ENCODE measurements around the gene MAPKBP1. TPM values are rescaled to one million over a fixed set of nuclear protein-coding genes. Genes with fewer than 3 reads are reported as not detected.

MAPKBP1 gene
- total and polyA plus RNA-seq, 2 of the 13 experiments (the other 11 are each of a cell fraction or from before 2014, with no cell fraction given), result 3.0 to 7.3 TPM

DNA sequence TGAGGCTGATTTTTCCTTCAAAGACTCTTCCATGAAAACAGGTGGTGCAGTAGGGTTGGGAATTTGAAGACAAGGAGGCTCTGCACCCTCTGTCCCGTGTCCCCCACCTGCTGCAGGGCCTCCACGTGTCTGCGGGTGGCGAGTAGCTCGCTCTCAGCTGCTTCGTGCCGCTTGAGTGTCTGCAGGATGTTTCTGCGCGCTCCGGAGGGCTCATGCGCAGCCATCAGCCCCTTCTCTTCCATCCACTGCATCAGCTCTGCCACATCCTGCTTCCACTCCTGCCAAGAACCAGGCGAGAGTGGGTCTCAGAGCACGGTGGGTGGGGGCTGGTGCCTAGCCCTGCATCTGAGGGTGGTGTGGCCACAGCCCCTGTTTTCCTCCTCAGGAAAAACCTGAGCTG, 101.7 kb downstream of the MAPKBP1 start (continued):
- TF ChIP-seq, protein P1, sequence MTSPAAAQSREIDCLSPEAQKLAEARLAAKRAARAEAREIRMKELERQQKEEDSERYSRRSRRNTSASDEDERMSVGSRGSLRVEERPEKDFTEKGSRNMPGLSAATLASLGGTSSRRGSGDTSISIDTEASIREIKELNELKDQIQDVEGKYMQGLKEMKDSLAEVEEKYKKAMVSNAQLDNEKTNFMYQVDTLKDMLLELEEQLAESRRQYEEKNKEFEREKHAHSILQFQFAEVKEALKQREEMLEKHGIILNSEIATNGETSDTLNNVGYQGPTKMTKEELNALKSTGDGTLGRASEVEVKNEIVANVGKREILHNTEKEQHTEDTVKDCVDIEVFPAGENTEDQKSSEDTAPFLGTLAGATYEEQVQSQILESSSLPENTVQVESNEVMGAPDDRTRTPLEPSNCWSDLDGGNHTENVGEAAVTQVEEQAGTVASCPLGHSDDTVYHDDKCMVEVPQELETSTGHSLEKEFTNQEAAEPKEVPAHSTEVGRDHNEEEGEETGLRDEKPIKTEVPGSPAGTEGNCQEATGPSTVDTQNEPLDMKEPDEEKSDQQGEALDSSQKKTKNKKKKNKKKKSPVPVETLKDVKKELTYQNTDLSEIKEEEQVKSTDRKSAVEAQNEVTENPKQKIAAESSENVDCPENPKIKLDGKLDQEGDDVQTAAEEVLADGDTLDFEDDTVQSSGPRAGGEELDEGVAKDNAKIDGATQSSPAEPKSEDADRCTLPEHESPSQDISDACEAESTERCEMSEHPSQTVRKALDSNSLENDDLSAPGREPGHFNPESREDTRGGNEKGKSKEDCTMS (CRISPR knock-in tag; conservative IDR thresholded peaks at IDR 0.05), result no peak
- TF ChIP-seq, protein P2, sequence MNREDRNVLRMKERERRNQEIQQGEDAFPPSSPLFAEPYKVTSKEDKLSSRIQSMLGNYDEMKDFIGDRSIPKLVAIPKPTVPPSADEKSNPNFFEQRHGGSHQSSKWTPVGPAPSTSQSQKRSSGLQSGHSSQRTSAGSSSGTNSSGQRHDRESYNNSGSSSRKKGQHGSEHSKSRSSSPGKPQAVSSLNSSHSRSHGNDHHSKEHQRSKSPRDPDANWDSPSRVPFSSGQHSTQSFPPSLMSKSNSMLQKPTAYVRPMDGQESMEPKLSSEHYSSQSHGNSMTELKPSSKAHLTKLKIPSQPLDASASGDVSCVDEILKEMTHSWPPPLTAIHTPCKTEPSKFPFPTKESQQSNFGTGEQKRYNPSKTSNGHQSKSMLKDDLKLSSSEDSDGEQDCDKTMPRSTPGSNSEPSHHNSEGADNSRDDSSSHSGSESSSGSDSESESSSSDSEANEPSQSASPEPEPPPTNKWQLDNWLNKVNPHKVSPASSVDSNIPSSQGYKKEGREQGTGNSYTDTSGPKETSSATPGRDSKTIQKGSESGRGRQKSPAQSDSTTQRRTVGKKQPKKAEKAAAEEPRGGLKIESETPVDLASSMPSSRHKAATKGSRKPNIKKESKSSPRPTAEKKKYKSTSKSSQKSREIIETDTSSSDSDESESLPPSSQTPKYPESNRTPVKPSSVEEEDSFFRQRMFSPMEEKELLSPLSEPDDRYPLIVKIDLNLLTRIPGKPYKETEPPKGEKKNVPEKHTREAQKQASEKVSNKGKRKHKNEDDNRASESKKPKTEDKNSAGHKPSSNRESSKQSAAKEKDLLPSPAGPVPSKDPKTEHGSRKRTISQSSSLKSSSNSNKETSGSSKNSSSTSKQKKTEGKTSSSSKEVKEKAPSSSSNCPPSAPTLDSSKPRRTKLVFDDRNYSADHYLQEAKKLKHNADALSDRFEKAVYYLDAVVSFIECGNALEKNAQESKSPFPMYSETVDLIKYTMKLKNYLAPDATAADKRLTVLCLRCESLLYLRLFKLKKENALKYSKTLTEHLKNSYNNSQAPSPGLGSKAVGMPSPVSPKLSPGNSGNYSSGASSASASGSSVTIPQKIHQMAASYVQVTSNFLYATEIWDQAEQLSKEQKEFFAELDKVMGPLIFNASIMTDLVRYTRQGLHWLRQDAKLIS (CRISPR knock-in tag; IDR thresholded peaks at IDR 0.05), result no peak
- no peak for TF ChIP-seq RFX1 (IDR thresholded peaks at IDR 0.05)
- TF ChIP-seq, protein P3, sequence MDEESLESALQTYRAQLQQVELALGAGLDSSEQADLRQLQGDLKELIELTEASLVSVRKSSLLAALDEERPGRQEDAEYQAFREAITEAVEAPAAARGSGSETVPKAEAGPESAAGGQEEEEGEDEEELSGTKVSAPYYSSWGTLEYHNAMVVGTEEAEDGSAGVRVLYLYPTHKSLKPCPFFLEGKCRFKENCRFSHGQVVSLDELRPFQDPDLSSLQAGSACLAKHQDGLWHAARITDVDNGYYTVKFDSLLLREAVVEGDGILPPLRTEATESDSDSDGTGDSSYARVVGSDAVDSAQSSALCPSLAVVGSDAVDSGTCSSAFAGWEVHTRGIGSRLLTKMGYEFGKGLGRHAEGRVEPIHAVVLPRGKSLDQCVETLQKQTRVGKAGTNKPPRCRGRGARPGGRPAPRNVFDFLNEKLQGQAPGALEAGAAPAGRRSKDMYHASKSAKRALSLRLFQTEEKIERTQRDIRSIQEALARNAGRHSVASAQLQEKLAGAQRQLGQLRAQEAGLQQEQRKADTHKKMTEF (CRISPR knock-in tag; IDR thresholded peaks at IDR 0.05), result no peak
- TF ChIP-seq ESRRA (CRISPR knock-in tag; IDR thresholded peaks at IDR 0.05; ENCODE audit: low read depth), result no peak
- no peak for TF ChIP-seq ZNF607 (CRISPR knock-in tag; IDR thresholded peaks at IDR 0.05; ENCODE audit: borderline replicate concordance)
- TF ChIP-seq EZH2 (conservative IDR thresholded peaks at IDR 0.05; ENCODE audit: low read depth, low read length), result no peak
- no peak for TF ChIP-seq KDM5B (CRISPR knock-in tag; IDR thresholded peaks at IDR 0.05; ENCODE audit: borderline replicate concordance)
- no peak for TF ChIP-seq ZNF552 (CRISPR knock-in tag; IDR thresholded peaks at IDR 0.05; ENCODE audit: borderline replicate concordance)
- TF ChIP-seq ZFP62 (CRISPR knock-in tag; IDR thresholded peaks at IDR 0.05), result no peak
- TF ChIP-seq BRCA1 (CRISPR knock-in tag; IDR thresholded peaks at IDR 0.05), result no peak
